K562 (cell line): ENCODE data around the gene HTT-AS.

Experiments used
- FOXK1 ChIP-seq: sonication (generic); formaldehyde crosslinking; IDR thresholded peaks from 2 replicates; pipeline ENCODE4 v1.8.0; 2022; ENCODE audit warnings: missing genetic modification reagents, mild to moderate bottlenecking, borderline replicate concordance
- POLR2A ChIP-seq: fragments of 450-650 bp; conservative IDR thresholded peaks from 2 replicates; pipeline ENCODE4 v1.6.1; 2016
- RFX7 ChIP-seq: fragments of 250-450 bp; sonication (Bioruptor Pico); IDR thresholded peaks from 2 replicates; pipeline ENCODE4 v1.5.1; 2021; ENCODE audit warnings: mild to moderate bottlenecking
- SMARCC2 ChIP-seq: fragments of 450-650 bp; IDR thresholded peaks from 2 replicates; pipeline ENCODE4 v1.6.1; 2017; ENCODE audit warnings: antibody characterized with exemption, moderate library complexity, mild to moderate bottlenecking, low read depth
- STAG1 ChIP-seq: sonication (generic); formaldehyde crosslinking; IDR thresholded peaks from 2 replicates; pipeline ENCODE4 v1.5.0; 2020; ENCODE audit warnings: missing genetic modification reagents, borderline replicate concordance
- TBL1XR1 ChIP-seq, 2 experiments: IDR thresholded peaks; 2 replicates each; pipeline ENCODE4 v1.6.1; 2012; ENCODE audit warnings: improper control_type of control experiment in 2 of 2, low read length in 2 of 2, mild to moderate bottlenecking in 1 of 2
- ZNF133 ChIP-seq: fragments of 250-450 bp; sonication (Bioruptor Pico); IDR thresholded peaks from 2 replicates; pipeline ENCODE4 v1.4.0; 2020; ENCODE audit warnings: mild to moderate bottlenecking
- ZNF197 ChIP-seq: fragments of 200-800 bp; sonication (Bioruptor generic); IDR thresholded peaks from 2 replicates; pipeline ENCODE4 v1.6.1; 2016; ENCODE audit warnings: low read depth, missing genetic modification characterization, missing compliant biosample characterization
- ZNF274 ChIP-seq: IDR thresholded peaks from 2 replicates; pipeline ENCODE4 v1.6.1; 2011; ENCODE audit warnings: low read depth, mild to moderate bottlenecking, low read length, moderate library complexity, borderline replicate concordance
- TF ChIP-seq, protein P1 (sequence below), 3 experiments: IDR thresholded peaks in 2 of 3; conservative IDR thresholded peaks in 1 of 3; 2 replicates each; pipeline ENCODE4 v1.5.1; 2011 to 2012; ENCODE audit warnings: low read length in 3 of 3, mild to moderate bottlenecking in 3 of 3, control low read depth in 2 of 3, improper control_type of control experiment in 1 of 3, inconsistent platforms in 1 of 3, low read depth in 1 of 3, mixed read lengths in 1 of 3, moderate library complexity in 1 of 3; ENCODE audit not compliant: insufficient read depth in 2 of 3
- TF ChIP-seq, protein P2 (sequence below): sonication (generic); formaldehyde crosslinking; IDR thresholded peaks from 2 replicates; pipeline ENCODE4 v1.5.0; 2020; ENCODE audit warnings: missing genetic modification reagents

DNA sequence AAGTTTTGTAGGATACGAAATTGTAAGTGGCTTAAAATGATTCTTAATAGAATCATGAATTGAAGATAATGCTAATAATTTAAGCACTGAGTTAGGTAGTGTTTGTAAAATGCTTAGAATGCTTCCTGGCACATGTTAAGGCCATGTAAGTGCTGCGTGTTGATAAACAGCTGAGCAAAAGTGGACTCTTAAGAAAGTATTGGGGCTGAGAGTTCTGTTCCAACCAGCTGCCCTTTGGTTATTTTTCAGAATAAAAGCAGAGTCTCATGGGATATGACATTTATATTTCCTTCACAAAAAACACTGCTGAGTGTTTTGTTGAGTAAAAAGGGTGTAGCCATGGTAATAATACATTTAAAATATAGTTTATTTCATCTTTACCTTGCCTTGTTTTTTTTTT lies 42.6 kb upstream of the HTT-AS start:
- TF ChIP-seq SMARCC2 (no peak), ZNF274 (no peak), STAG1 (CRISPR knock-in tag) (no peak), POLR2A (no peak), RFX7 (CRISPR knock-in tag) (no peak), ZNF197 (CRISPR knock-in tag) (no peak), TBL1XR1 (IDR thresholded peaks at IDR 0.05; ENCODE audit: low read length in 2 of 2) (no peak), FOXK1 (CRISPR knock-in tag) (no peak), ZNF133 (CRISPR knock-in tag) (no peak)
- TF ChIP-seq, protein P1, sequence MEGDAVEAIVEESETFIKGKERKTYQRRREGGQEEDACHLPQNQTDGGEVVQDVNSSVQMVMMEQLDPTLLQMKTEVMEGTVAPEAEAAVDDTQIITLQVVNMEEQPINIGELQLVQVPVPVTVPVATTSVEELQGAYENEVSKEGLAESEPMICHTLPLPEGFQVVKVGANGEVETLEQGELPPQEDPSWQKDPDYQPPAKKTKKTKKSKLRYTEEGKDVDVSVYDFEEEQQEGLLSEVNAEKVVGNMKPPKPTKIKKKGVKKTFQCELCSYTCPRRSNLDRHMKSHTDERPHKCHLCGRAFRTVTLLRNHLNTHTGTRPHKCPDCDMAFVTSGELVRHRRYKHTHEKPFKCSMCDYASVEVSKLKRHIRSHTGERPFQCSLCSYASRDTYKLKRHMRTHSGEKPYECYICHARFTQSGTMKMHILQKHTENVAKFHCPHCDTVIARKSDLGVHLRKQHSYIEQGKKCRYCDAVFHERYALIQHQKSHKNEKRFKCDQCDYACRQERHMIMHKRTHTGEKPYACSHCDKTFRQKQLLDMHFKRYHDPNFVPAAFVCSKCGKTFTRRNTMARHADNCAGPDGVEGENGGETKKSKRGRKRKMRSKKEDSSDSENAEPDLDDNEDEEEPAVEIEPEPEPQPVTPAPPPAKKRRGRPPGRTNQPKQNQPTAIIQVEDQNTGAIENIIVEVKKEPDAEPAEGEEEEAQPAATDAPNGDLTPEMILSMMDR (IDR thresholded peaks at IDR 0.05 in 2 of 3, conservative IDR thresholded peaks at IDR 0.05 in 1 of 3; ENCODE audit: insufficient read depth in 2 of 3, low read depth in 1 of 3, low read length in 3 of 3), result no peak
- TF ChIP-seq, protein P2, sequence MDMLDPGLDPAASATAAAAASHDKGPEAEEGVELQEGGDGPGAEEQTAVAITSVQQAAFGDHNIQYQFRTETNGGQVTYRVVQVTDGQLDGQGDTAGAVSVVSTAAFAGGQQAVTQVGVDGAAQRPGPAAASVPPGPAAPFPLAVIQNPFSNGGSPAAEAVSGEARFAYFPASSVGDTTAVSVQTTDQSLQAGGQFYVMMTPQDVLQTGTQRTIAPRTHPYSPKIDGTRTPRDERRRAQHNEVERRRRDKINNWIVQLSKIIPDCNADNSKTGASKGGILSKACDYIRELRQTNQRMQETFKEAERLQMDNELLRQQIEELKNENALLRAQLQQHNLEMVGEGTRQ, result no peak
